Measurements from ENCODE around the gene PLN.

PLN gene

GRCh38 chr6:118530942-118531341 is 17.2 kb upstream of the PLN start:
- TF ChIP-seq CTCF (IDR thresholded peaks at IDR 0.05; ENCODE audit: low read depth, low read length): no peak

GRCh38 chr6:118535176-118535844 is 12.8 kb upstream of the PLN start:
- H3K4me3 ChIP-seq (ENCODE audit: low read depth, low read length): no peak overlapping the region
- in situ Hi-C loops (cut with HindIII; ENCODE audit: low sequenced_read_pairs): no loop called here
- no peak for TF ChIP-seq CTCF (IDR thresholded peaks at IDR 0.05; ENCODE audit: low read depth, low read length)
- DNase-seq (ENCODE audit: low read depth, low spot score): no peak

More at GRCh38 chr6:118530942-118531341, 17.2 kb upstream of the PLN start:
- in situ Hi-C loops (cut with HindIII; ENCODE audit: low sequenced_read_pairs): no loop called here
- no peak for DNase-seq (ENCODE audit: low read depth, low spot score)
- H3K4me3 ChIP-seq (ENCODE audit: low read depth, low read length): no peak overlapping the region

- in situ Hi-C loops (cut with HindIII; ENCODE audit: low sequenced_read_pairs): no loop called here
- H3K4me3 ChIP-seq (ENCODE audit: low read depth, low read length): no peak overlapping the region
- no peak for TF ChIP-seq CTCF (IDR thresholded peaks at IDR 0.05; ENCODE audit: low read depth, low read length)
- no peak for DNase-seq (ENCODE audit: low read depth, low spot score)
Measured at GRCh38 chr6:118536478-118536877, 11.6 kb upstream of the PLN start.

- in situ Hi-C loops (cut with HindIII; ENCODE audit: low sequenced_read_pairs): no loop called here
- H3K4me3 ChIP-seq (ENCODE audit: low read depth, low read length): no peak overlapping the region
- DNase-seq (ENCODE audit: low read depth, low spot score): no peak
- TF ChIP-seq CTCF (IDR thresholded peaks at IDR 0.05; ENCODE audit: low read depth, low read length): no peak
Measured at GRCh38 chr6:118537574-118537973, 10.5 kb upstream of the PLN start.

- in situ Hi-C loops (cut with HindIII; ENCODE audit: low sequenced_read_pairs): no loop called here
- DNase-seq (ENCODE audit: low read depth, low spot score): peak; percentile 78
- TF ChIP-seq CTCF (IDR thresholded peaks at IDR 0.05; ENCODE audit: low read depth, low read length): no peak
- H3K4me3 ChIP-seq (ENCODE audit: low read depth, low read length): no peak overlapping the region
Measured at GRCh38 chr6:118542184-118542952, 5.7 kb upstream of the PLN start.

GRCh38 chr6:118544105-118544504 is 4.0 kb upstream of the PLN start:
- in situ Hi-C loops (cut with HindIII; ENCODE audit: low sequenced_read_pairs): no loop called here
- peak; percentile 23 for DNase-seq (ENCODE audit: low read depth, low spot score)
- no peak for TF ChIP-seq CTCF (IDR thresholded peaks at IDR 0.05; ENCODE audit: low read depth, low read length)
- no peak overlapping the region for H3K4me3 ChIP-seq (ENCODE audit: low read depth, low read length)
